ENCODE results near the gene GRK3. TPM values are rescaled to one million over a fixed set of nuclear protein-coding genes. Genes with fewer than 3 reads are reported as not detected.

Gene GRK3
- total and polyA plus RNA-seq, 12 donors: 0.97 to 9.0 (median 5.2) TPM

GRCh38 chr22:25645266-25645665, 80.8 kb downstream of the GRK3 start:
- Histone ChIP-seq H3K27me3 (no peaks in the 10 kb centered on the region), H3K27ac (no peak overlapping the region), H3K9me3 (peaks cover 0 to under 1% (median 0%) of the 10 kb centered on the region in 11 donors), H3K4me3 (no peak overlapping the region), H3K4me1 (peaks cover 0 to 24% (median 4%) of the 10 kb centered on the region in 9 donors), H3K36me3 (no peaks in the 10 kb centered on the region)
- intact Hi-C loops (cut with DNase I): no loop called here
- WGBS, 2 donors: 85 to 91% methylated on average over 6 of the region's 6 CpGs
- ATAC-seq: no peak
- no peak for DNase-seq
- no peak for TF ChIP-seq CTCF (IDR thresholded peaks at IDR 0.05)

GRCh38 chr22:25645964-25646363, 81.5 kb downstream of the GRK3 start:
- ATAC-seq (no peak), DNase-seq (no peak)
- intact Hi-C loops (cut with DNase I): no loop called here
- peaks cover 0 to 24% (median 4%) of the 10 kb centered on the region in 9 donors for H3K4me1 ChIP-seq
- no peak overlapping the region for H3K4me3 ChIP-seq
- no peaks in the 10 kb centered on the region for H3K36me3 ChIP-seq
- no peaks in the 10 kb centered on the region for H3K27me3 ChIP-seq
- H3K9me3 ChIP-seq: no peaks in the 10 kb centered on the region
- no peak overlapping the region for H3K27ac ChIP-seq
- WGBS, 2 donors: 97 to 100% methylated on average over 1 of the region's 1 CpG
- TF ChIP-seq CTCF (IDR thresholded peaks at IDR 0.05): no peak

- no peak for TF ChIP-seq CTCF (IDR thresholded peaks at IDR 0.05)
- H3K9me3 ChIP-seq: peaks cover 0 to 5% (median 0%) of the 10 kb centered on the region in 11 donors
- no peak for DNase-seq
- H3K4me1 ChIP-seq: peaks cover 0 to 8% (median 0%) of the 10 kb centered on the region in 9 donors
- no peak overlapping the region for H3K4me3 ChIP-seq
- intact Hi-C loops (cut with DNase I): no loop called here
- no peaks in the 10 kb centered on the region for H3K36me3 ChIP-seq
- ATAC-seq: no peak
- H3K27me3 ChIP-seq: no peaks in the 10 kb centered on the region
- peak overlapping the region in 1 of 10 donors; percentile 28 for H3K27ac ChIP-seq
These were observed 86.4 kb downstream of the GRK3 start for GRCh38 chr22:25650833-25651232.

GRCh38 chr22:25651332-25652085, 87.0 kb downstream of the GRK3 start:
- intact Hi-C loops (cut with DNase I): no loop called here
- DNase-seq: no peak
- 64 to 73% methylated on average over 4 of the region's 4 CpGs for WGBS, 2 donors
- no peaks in the 10 kb centered on the region for H3K27me3 ChIP-seq
- no peak for TF ChIP-seq CTCF (IDR thresholded peaks at IDR 0.05)
- H3K36me3 ChIP-seq: no peaks in the 10 kb centered on the region
- no peak for ATAC-seq
- no peak overlapping the region for H3K4me3 ChIP-seq
- H3K9me3 ChIP-seq: peaks cover 0 to 5% (median 0%) of the 10 kb centered on the region in 11 donors
- H3K27ac ChIP-seq: peak overlapping the region in 1 of 10 donors; percentile 28
- peaks cover 0 to 8% (median 0%) of the 10 kb centered on the region in 9 donors for H3K4me1 ChIP-seq
